ENCODE measurements around the gene FAAP100.
A peak's percentile ranks its signal among the peaks of the same experiment; 100 is the strongest.

FAAP100 gene

GRCh38 chr17:81513372-81513752 is 38.8 kb downstream of the FAAP100 start:
- peak in 40 of 56 donors; percentile 17 to 77 (median 57) for DNase-seq

- DNase-seq, result peak; percentile 29 to 94 (median 86)
Observed at GRCh38 chr17:81512562-81513371, 39.4 kb downstream of the FAAP100 start, which contains the start of gene ACTG1. ACTG1 (minus strand) TSS chr17:81512799; CDS start chr17:81512354, 445 bp downstream.

DNA sequence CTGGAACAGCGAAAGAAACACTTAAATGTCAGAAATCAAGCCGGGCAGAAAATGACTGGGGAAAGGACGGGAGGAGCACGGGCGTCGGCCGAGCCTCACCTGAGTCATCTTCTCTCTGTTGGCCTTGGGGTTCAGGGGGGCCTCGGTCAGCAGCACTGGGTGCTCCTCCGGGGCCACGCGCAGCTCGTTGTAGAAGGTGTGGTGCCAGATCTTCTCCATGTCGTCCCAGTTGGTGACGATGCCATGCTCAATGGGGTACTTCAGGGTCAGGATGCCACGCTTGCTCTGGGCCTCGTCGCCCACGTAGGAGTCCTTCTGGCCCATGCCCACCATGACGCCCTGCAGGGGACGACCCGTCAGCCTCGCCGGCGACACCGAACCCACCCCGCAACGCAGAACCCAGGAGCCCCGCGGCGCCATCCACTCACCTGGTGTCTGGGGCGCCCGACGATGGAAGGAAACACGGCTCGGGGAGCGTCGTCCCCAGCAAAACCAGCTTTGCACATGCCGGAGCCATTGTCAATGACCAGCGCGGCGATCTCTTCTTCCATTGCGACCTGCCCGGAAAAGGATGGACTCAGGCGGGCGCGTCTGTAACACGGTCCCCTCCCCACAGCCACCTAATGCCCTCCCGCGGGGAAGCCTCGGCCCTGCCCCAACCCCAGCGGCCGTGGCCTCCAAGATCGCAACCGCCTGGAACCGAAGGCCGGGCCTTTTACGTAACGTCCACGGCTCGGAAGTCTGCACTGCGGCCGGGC is 40.2 kb downstream of the FAAP100 start:
- DNase-seq, result peak in 4 of 56 donors; percentile 18 to 53 (median 44)

- peak in 1 of 56 donors; percentile 15 for DNase-seq
Observed at GRCh38 chr17:81511554-81511803, 40.7 kb downstream of the FAAP100 start.

GRCh38 chr17:81510785-81511553 is 41.2 kb downstream of the FAAP100 start:
- peak in 4 of 56 donors; percentile 23 to 54 (median 26) for DNase-seq

DNA sequence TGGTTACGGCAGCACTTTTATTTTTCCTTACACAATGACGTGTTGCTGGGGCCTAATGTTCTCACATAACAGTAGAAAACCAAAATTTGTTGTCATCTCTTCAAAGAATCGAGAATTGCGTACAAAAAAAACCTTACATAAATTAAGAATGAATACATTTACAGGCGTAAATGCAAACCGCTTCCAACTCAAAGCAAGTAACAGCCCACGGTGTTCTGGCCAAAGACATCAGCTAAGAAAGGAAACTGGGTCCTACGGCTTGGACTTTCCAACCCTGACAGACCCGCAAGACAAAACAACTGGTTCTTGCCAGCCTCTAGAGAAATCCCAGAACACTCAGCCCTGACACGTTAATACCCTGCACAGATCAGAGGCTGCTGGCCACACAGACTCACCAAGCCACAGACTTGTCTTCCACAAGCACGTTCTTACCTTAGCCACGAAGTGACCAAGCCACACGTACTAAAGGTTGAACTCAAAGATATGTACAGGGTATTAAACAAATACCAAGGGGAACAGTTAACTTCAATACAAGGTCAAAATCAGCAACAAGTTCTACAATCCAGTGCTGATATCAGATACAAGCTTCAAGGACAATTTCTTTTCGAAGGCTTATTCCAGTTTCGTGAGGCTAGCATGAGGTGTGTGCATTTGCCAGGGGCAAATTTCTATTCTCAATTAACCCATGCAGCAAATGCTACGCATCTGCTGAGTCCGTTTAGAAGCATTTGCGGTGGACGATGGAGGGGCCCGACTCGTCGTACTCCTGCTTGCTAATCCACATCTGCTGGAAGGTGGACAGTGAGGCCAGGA is 42.0 kb downstream of the FAAP100 start:
- DNase-seq, result peak in 1 of 56 donors; percentile 53

- DNase-seq, result peak in 2 of 56 donors; percentile 16 to 17
Observed at GRCh38 chr17:81509207-81509971, 42.8 kb downstream of the FAAP100 start.

DNA sequence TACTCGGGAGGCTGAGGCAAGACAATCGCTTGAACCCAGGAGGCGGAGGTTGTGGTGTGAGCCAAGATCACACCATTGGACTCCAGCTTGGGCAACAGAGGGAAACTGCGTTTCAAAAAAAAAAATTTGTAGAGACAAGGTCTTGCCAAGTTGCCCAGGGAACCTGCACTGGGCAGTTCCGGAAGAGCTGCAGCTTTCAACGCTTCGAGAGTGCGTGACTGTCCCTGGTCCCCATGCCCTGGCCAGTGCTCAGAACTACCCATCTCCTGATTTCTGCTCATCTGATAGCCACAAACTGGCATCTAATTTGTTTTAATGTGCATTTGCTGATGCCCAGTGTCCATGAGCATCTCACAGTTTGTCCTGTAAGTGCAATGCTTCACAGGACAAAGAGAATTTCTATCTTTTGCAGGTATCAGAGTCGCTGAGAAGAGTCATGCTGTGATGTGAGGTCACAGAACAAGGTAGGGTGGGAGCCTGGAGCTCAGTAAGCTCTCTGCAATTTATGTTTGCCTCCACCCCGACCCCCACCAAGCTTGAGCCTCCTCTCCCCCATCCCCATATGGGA is 43.4 kb downstream of the FAAP100 start:
- DNase-seq, result no peak

DNA sequence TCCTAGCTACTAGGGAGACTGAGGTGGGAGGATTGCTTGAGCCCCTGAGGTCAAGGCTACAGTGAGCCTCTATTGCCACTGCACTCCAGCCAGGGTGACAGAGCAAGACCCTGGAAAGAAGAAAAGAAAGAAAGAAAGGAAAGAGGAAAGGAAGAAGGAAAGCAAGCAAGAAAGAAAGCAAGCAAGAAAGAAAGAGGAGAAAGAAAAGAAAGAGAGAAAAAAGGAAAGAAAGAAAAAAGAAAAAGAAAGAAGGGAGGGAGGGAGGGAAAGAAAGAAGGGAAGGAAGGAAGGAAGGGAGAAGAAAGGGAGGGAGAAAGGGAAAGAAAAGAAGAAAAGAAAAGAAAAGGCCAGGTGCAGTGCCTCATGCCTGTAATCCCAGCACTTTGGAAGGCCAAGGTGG is 48.5 kb downstream of the FAAP100 start:
- DNase-seq, result no peak

DNA sequence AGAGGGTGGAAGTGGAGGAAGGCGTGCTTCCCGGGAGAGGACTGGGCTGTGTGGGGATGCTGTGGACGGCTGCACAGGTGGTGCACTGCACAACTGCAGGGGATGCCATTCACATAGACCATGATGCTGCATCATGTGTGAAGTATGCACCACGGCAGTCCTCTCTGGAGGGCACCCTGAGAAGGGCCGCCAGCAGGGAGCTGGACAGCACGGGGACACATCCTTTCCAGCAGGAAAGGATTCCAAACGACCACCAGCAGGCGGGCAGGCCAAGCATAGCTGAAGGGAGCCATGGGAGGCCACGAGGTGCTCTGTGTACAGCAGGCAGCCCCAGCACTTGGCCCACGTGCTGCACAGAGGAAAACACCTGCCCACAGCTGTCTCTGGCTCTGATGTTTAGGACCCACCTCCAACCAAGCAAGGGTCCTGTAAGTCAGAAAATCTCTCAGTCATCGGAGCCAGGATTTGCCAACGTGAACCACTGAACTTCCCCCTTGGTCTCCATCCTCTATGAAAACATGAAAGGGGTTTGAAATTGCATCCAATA is 49.6 kb downstream of the FAAP100 start:
- no peak for DNase-seq

- DNase-seq, result no peak
Observed at GRCh38 chr17:81500047-81500446, 52.1 kb downstream of the FAAP100 start.

DNA sequence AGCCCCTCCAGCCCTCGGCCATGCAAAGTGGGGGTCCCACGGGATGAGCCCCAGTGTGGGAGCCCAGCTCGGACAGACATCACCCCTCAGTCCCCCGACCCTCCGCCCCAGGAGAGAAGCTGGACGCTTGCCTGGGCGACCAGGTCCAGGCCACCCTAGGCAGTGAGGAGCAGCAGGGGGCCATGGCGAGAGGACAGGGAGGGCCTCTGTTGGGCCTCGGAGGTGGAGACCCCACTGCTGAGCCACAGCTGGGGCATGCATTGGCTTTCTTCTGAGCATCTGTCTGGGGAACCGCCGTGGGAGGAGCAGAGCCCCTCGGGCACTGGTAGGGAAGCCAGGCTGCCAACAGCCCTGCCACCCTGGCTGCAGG is 52.6 kb downstream of the FAAP100 start:
- no peak for DNase-seq

- no peak for DNase-seq
Observed at GRCh38 chr17:81498953-81499600, 53.1 kb downstream of the FAAP100 start.

DNA sequence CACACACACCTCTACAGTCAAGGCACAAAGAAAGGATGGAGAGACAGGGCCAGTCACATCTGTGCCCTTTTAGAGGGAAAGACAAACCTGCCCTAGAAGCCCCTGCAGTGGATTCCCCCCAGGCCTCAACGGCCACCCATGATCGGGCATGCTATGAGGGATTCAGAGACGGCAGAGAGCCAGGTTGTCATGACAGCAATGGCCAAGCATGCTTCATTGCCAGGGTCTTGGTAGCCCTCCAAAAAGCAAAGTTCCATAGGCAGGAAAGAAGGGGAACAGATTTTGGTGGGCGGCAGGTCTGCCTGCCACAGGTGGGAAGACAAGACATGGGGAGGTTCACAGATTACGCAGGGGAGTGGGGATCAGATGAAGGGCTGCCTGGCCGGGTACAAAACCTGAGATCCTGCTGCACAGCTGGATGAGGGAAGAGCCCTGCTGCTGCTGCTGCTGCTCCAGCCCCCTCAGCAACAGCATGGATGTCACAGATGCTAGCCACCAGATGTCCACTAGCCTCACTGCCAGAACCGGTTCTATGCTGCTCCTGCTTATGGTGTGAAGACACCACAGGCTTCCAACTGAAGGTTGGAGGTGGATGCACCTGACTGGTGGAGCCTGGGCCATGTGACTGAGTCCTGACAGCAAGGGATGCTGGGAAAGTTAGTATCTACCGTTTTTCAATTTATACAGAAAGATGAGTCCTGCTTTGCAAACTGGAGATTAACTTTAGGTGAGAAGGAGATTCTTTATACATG is 57.4 kb downstream of the FAAP100 start:
- peak in 31 of 56 donors; percentile 20 to 85 (median 55) for DNase-seq

DNA sequence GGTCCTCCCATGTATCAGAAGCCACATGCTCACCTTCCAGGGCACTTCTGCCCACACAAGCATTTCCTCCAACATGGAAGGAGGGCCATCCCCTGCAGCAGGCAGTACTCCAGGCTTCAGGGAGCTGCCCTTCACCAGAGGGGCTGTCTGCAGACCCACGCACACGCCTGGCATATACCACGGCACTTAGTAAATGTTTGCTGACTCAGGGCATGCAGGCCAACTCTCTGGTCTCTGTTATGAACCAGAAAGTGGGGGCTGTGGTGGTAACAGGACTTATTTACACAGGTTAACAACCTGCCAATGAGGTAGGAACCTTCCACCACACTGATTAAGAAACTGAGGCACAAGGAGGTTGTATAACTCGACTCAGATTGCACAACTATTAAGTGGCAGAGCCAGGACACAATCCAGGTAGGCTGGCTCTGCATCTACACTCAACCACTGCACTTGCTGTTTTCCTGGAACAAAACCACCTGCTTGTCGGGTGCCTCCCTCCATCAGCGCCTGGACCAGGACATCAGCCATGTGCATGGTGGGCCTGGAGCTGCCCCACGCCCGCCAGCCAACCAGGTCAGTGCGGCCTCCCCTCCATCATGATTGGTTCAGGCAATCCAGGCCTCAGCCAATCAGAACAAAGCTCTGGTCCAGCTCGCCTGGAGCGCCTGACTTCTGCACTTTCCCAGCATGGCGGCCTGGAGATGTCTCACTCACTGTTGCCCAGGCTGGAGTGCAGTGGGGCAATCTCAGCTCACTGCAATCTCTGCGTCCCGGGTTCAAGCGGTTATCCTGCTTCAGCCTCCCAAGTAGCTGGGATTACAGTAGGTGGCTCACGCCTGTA is 58.7 kb downstream of the FAAP100 start:
- no peak for DNase-seq

GRCh38 chr17:81492706-81493105 is 59.4 kb downstream of the FAAP100 start:
- DNase-seq, result no peak

DNA sequence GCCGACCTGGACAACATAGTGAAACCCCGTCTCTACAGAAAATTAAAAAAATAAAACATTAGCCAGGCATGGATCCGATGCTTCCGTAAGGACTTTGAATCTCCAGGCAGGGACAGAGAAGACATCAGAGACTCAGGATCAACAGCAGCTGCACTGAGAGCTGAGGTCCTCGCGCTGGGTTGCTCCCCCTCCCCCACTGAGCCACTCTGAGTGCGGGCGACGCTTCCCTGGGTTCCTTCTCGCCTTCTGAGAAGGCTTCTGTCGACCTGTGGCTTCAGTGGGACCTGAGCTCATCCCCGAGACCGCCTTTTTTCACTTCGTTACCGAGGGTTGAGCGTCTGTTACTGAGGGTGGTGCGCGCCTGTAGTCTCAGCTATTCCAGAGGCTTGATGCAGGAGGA is 60.0 kb downstream of the FAAP100 start:
- DNase-seq, result no peak
